GM12878 (cell line): Measurements from ENCODE around the gene EXOSC10. TPM values are rescaled to one million over a fixed set of nuclear protein-coding genes. Genes with fewer than 3 reads are reported as not detected.

Experiments used
- ATAC-seq: fragments of 200-7000 bp; cut with Tn5 transposase; 3 replicates; pipeline ENCODE4 v1.9.1; 2020; ENCODE audit warnings: mild to moderate bottlenecking, moderate library complexity
- BruUV-seq: library from RNA; stranded (reverse); fragments of 400-500 nt; replicated peaks from 2 replicates; lab custom pipeline; 2021; lab: Mats Ljungman, UMichigan
- CTCF ChIA-PET: fragments of 300-600 bp; sonication (Branson Sonifier 250); formaldehyde crosslinking; extraction: SDS; loops from one replicate; lab custom pipeline; 2021; ENCODE audit warnings: inconsistent platforms; lab: Yijun Ruan, JAX
- POLR2A ChIA-PET: fragments of 350-600 bp; formaldehyde crosslinking; extraction: SDS; loops from one replicate; lab custom pipeline; 2021; ENCODE audit warnings: inconsistent platforms; lab: Charles Lee
- RAD21 ChIA-PET: fragments of 300-600 bp; sonication (Branson Sonifier 250); formaldehyde crosslinking; loops from one replicate; lab custom pipeline; 2023; ENCODE audit warnings: antibody characterized with exemption; ENCODE audit not compliant: unreplicated experiment; lab: Charles Lee
- SMC1A ChIA-PET: fragments of 300-600 bp; sonication (Branson Sonifier 250); formaldehyde crosslinking; loops from one replicate; lab custom pipeline; 2023; ENCODE audit not compliant: unreplicated experiment, uncharacterized antibody; lab: Charles Lee
- DNase-seq: peaks from one replicate; pipeline ENCODE4 v3.0.0-alpha.2; 2011; ENCODE audit warnings: low read depth, low spot score
- FAIRE-seq: peaks from 3 replicates; lab custom pipeline; 2011; peaks lifted over from hg19 to GRCh38; lab: Jason Lieb, UNC
- H2AFZ ChIP-seq: 2 replicates; pipeline ENCODE4 v1.6.0; 2011; ENCODE audit warnings: low read depth, low read length, control low read depth; ENCODE audit not compliant: control insufficient read depth
- H3K27ac ChIP-seq: 2 replicates; pipeline ENCODE4 v1.5.1; 2011; ENCODE audit warnings: control low read depth; ENCODE audit not compliant: control insufficient read depth, insufficient read depth
- H3K27me3 ChIP-seq, 2 experiments: replicated peaks in 1 of 2; 2 replicates each; pipeline versions ENCODE4 v1.6.0 to v1.6.1; 2011; ENCODE audit warnings: low read length in 1 of 2; ENCODE audit not compliant: control insufficient read depth in 2 of 2, insufficient read depth in 2 of 2
- H3K36me3 ChIP-seq, 2 experiments: 2 replicates each; pipeline ENCODE4 v1.5.1; 2011; ENCODE audit warnings: low read length in 1 of 2; ENCODE audit not compliant: control insufficient read depth in 2 of 2, insufficient read depth in 2 of 2
- H3K4me1 ChIP-seq: 2 replicates; pipeline ENCODE4 v1.6.1; 2011; ENCODE audit warnings: mild to moderate bottlenecking, low read length, moderate library complexity, mixed read lengths; ENCODE audit not compliant: control insufficient read depth, insufficient read depth
- H3K4me2 ChIP-seq: 2 replicates; pipeline ENCODE4 v1.6.0; 2011; ENCODE audit warnings: control low read depth; ENCODE audit not compliant: control insufficient read depth, insufficient read depth
- H3K4me3 ChIP-seq: fragments of 200-600 bp; sonication (generic); 2 replicates; pipeline ENCODE4 v1.5.1; 2016
- H3K79me2 ChIP-seq: 2 replicates; pipeline ENCODE4 v1.6.0; 2011; ENCODE audit warnings: low read length; ENCODE audit not compliant: control insufficient read depth, insufficient read depth
- H3K9ac ChIP-seq: 2 replicates; pipeline ENCODE4 v1.8.0; 2011; ENCODE audit warnings: low read length, control low read depth, mixed read lengths; ENCODE audit not compliant: control insufficient read depth, insufficient read depth
- H3K9me3 ChIP-seq: replicated peaks from 3 replicates; pipeline ENCODE4 v1.5.1; 2011; ENCODE audit warnings: mild to moderate bottlenecking, low read length; ENCODE audit not compliant: control insufficient read depth, insufficient read depth
- H4K20me1 ChIP-seq: 2 replicates; pipeline ENCODE4 v1.6.0; 2011; ENCODE audit not compliant: control insufficient read depth, insufficient read depth
- CBFB ChIP-seq: IDR thresholded peaks from 2 replicates; pipeline ENCODE4 v1.6.1; 2016; ENCODE audit warnings: antibody characterized with exemption, low read depth
- EZH2 ChIP-seq: IDR thresholded peaks from 2 replicates; pipeline ENCODE4 v1.6.1; 2012; ENCODE audit warnings: low read depth, mild to moderate bottlenecking, control low read depth, inconsistent platforms, low read length, borderline replicate concordance; ENCODE audit not compliant: control insufficient read depth
- NFIC ChIP-seq: IDR thresholded peaks from 2 replicates; pipeline ENCODE4 v1.6.1; 2012; ENCODE audit warnings: low read depth, mild to moderate bottlenecking, inconsistent platforms, low read length, moderate library complexity
- RBBP5 ChIP-seq: fragments of 200-600 bp; sonication (generic); conservative IDR thresholded peaks from 2 replicates; pipeline ENCODE4 v1.6.1; 2016
- SIN3A ChIP-seq: IDR thresholded peaks from 2 replicates; pipeline ENCODE4 v1.6.1; 2012; ENCODE audit warnings: low read depth, low read length, improper control_type of control experiment
- STAT1 ChIP-seq: fragments of 450-650 bp; conservative IDR thresholded peaks from 2 replicates; pipeline ENCODE4 v1.6.1; 2014; ENCODE audit warnings: antibody characterized with exemption, mild to moderate bottlenecking
- TAF1 ChIP-seq: IDR thresholded peaks from 2 replicates; pipeline ENCODE4 v1.6.1; 2011; ENCODE audit warnings: mild to moderate bottlenecking, low read depth, low read length, borderline replicate concordance
- WGBS: methylation state at CpG from one replicate; pipeline ENCODE4 v1.1.6; 2016; ENCODE audit warnings: low lambda C conversion rate; ENCODE audit not compliant: insufficient replicate concordance, insufficient coverage; ENCODE audit errors: missing lambda C conversion rate; 5-methylcytosine and 5-hydroxymethylcytosine counted together
- in situ Hi-C: fragments of 300-500 bp; cut with MboI; formaldehyde crosslinking; loops from 9 replicates; pipeline ENCODE4 v1.14.3; 2018; ENCODE audit warnings: mixed read lengths
- intact Hi-C: fragments of 100-400 bp; cut with micrococcal nuclease; formaldehyde crosslinking; loops from one replicate; pipeline ENCODE4 v1.14.2; 2022; ENCODE audit not compliant: unreplicated experiment
- polyA plus RNA-seq, 11 experiments: library from polyadenylated mRNA; depleted of rRNA in 4 of 11; unstranded in 6 of 11; stranded (reverse) in 5 of 11; fragments of >200 nt; fragmentation: Nextera tagmentation in 4 of 11; fragmentation: Illumina TruSeq in 1 of 11; extraction: Ambion mirVana in 4 of 11; extraction: Trizol in 1 of 11; gene quantifications; 1 replicate in 1 of 11; 2 replicates in 10 of 11; pipeline versions ENCODE4 v1.2.1 to v1.2.3, GENCODE V29; 2011 to 2016; ENCODE audit warnings: inconsistent platforms in 2 of 11, missing spikeins in 2 of 11, low read depth in 1 of 11
- total RNA-seq, 4 experiments: library from RNA; depleted of rRNA in 3 of 4; stranded (reverse); fragments of >200 nt in 3 of 4; fragmentation: Illumina TruSeq in 1 of 4; extraction: Trizol in 1 of 4; gene quantifications; 2 replicates each; pipeline versions ENCODE4 v1.2.1 to v1.2.3, GENCODE V29; 2013 to 2021
- TF ChIP-seq, protein P1 (sequence below): IDR thresholded peaks from 2 replicates; pipeline ENCODE4 v1.6.1; 2011; ENCODE audit warnings: mild to moderate bottlenecking, low read depth, low read length, moderate library complexity; ENCODE audit not compliant: insufficient replicate concordance
- TF ChIP-seq, protein P2 (sequence below): fragments of 450-650 bp; IDR thresholded peaks from 2 replicates; pipeline ENCODE4 v1.6.1; 2016; ENCODE audit warnings: mild to moderate bottlenecking

EXOSC10 gene
- total and polyA plus RNA-seq, 10 of the 15 experiments (the other 5 are each of a cell fraction or from before 2014, with no cell fraction given): 16.2 to 86.5 (median 66.4) TPM

DNA sequence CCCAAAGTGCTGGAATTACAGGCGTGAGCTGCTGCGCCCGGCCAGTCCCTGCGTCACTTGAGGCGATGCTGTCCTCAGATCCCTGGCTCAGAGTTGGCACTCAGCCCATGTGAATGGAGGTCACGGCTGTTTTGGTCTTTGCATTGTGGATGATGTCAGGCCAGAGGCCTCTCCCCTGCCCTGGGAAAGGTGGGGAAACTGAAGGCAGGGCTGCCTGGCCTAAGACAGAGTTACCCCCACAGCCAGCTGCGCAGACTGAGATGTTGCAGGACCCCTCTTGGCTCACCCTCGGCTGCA, 53.5 kb downstream of the EXOSC10 start (continued):
- TF ChIP-seq SIN3A: no peak
- TF ChIP-seq RBBP5: no peak
- TF ChIP-seq NFIC: no peak
- no peak for TF ChIP-seq CBFB

DNA sequence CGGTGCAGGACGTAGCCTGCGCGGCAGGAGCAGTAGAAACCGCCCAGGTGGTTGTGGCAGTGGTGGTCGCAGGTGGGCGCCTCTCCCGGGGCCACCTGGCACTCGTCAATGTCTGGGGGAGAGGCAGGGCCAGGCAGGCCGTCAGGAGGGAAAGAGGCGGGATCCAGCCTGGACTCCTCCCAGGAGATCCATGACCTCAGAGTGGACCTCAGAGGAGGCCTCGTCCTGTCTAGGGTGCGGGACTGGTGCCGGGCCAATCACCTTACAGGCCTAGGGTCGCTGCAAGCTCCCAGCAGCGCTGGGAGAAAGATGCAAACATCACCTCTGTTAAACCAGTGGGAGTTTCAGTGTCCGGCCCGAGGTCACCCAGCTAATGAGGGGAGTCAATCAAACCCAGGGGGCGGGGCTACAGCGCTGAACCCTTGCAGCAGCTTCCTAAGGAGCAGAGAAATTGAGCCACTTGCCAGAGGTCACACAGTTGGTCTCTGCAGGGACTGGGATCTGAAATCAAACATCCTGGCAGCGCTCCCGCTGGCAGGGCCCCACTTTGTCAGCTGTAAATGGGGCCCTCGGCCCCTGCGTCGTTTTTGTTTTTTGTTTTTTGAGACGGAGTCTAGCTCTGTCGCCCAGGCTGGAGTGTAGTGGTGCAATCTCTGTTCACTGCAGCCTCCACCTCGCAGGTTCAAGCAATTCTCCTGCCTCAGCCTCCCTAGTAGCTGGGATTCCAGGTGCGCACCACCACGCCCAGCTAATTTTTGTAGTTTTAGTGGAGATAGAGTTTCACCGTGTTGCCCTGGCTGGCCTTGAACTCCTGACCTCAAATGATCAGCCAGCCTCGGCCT, 54.0 kb downstream of the EXOSC10 start:
- no peaks in the 10 kb centered on the region for H3K4me1 ChIP-seq
- BruUV-seq: no TSS peak
- H4K20me1 ChIP-seq: no peaks in the 10 kb centered on the region
- intact Hi-C loops (no loop called here), in situ Hi-C loops (no loop called here)
- no peaks in the 10 kb centered on the region for H3K36me3 ChIP-seq
- SMC1A ChIA-PET: interaction anchor here (1.0 kb wide), 1 partner anchor 82 kb away, joined by 3 read pairs; no protein-coding TSS in a partner anchor
- CTCF ChIA-PET: interaction anchor here (1.3 kb wide), 1 partner anchor 8 kb away, joined by 7 read pairs; no protein-coding TSS in a partner anchor
- TF ChIP-seq EZH2 (no peak), STAT1 (no peak), TAF1 (no peak)
- TF ChIP-seq, protein P1, sequence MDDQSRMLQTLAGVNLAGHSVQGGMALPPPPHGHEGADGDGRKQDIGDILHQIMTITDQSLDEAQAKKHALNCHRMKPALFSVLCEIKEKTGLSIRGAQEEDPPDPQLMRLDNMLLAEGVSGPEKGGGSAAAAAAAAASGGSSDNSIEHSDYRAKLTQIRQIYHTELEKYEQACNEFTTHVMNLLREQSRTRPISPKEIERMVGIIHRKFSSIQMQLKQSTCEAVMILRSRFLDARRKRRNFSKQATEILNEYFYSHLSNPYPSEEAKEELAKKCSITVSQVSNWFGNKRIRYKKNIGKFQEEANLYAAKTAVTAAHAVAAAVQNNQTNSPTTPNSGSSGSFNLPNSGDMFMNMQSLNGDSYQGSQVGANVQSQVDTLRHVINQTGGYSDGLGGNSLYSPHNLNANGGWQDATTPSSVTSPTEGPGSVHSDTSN: peak; percentile 66
- TF ChIP-seq, protein P2, sequence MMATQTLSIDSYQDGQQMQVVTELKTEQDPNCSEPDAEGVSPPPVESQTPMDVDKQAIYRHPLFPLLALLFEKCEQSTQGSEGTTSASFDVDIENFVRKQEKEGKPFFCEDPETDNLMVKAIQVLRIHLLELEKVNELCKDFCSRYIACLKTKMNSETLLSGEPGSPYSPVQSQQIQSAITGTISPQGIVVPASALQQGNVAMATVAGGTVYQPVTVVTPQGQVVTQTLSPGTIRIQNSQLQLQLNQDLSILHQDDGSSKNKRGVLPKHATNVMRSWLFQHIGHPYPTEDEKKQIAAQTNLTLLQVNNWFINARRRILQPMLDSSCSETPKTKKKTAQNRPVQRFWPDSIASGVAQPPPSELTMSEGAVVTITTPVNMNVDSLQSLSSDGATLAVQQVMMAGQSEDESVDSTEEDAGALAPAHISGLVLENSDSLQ: peak; percentile 64
- no peaks in the 10 kb centered on the region for H3K79me2 ChIP-seq
- 56% methylated on average over 30 of the region's 32 CpGs for WGBS
- no peak overlapping the region for H3K4me2 ChIP-seq
- H3K27ac ChIP-seq: no peak overlapping the region
- no peak overlapping the region for H3K4me3 ChIP-seq
- POLR2A ChIA-PET: no interaction called here
- DNase-seq: no peak
- RAD21 ChIA-PET: no interaction called here
- H3K9me3 ChIP-seq: no peaks in the 10 kb centered on the region
- FAIRE-seq: no peak
- H3K27me3 ChIP-seq: no peaks in the 10 kb centered on the region
- no peak overlapping the region for H2AFZ ChIP-seq
- no peak overlapping the region for H3K9ac ChIP-seq
- no peak; the same call in 2 of the 3 replicates for ATAC-seq
